GM18861 (cell line): Measurements from ENCODE around the gene PLEKHN1.
"Not testable (repeated sequence)": the region's sequence is repeated elsewhere in the genome, so short reads cannot be mapped to it uniquely, and the experiment has no call there.

Source experiments
- ATAC-seq: cut with Tn5 transposase; IDR thresholded peaks from one replicate; pipeline ENCODE4 v1.9.1; 2021; ENCODE audit not compliant: unreplicated experiment

PLEKHN1 gene

DNA sequence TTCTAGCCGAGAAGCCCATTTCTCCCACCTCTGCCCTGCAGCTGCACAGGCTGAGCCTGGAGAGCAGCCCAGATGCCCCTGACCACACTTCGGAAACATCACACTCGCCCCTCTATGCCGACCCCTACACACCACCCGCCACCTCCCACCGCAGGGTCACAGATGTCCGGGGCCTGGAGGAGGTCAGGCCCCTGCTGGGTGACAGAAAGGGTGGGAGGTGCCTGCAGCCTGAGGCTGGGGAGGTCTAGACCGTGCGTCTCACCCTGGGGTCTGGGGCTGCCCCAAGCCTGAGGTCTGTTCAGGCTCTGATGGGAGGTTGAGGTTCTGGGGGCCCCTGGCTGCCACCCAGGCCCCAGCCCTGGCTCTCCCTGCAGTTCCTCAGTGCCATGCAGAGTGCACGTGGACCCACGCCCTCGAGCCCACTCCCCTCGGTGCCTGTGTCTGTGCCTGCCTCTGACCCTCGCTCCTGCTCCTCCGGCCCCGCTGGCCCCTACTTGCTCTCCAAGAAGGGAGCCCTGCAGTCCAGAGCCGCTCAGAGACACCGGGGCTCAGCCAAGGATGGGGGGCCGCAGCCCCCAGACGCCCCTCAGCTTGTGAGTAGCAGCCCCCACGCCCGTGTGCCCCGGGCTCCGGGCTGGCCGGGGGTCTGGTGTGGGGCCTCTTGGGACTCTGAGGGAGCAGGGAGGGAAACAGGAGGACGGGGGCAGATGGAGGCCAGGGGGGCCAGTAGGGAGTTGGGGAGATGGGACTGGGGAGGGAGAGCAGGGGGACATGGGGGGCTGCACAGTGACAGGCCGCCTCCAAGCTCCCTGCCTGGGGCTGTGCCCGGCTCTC lies 7.4 kb downstream of the PLEKHN1 start:
- ATAC-seq: no peak

DNA sequence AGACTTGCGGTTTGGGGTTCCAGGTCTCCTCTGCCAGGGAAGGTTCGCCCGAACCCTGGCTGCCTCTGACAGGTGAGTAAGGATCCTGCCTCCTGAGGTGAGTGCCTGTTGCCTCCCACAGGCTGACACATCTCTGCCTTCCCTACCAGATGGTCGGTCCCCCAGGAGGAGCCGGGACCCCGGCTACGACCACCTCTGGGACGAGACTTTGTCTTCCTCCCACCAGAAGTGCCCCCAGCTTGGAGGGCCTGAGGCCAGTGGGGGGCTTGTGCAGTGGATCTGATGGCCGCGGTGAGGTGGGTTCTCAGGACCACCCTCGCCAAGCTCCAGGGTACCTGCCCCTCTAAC lies 8.0 kb downstream of the PLEKHN1 start:
- ATAC-seq: no peak

DNA sequence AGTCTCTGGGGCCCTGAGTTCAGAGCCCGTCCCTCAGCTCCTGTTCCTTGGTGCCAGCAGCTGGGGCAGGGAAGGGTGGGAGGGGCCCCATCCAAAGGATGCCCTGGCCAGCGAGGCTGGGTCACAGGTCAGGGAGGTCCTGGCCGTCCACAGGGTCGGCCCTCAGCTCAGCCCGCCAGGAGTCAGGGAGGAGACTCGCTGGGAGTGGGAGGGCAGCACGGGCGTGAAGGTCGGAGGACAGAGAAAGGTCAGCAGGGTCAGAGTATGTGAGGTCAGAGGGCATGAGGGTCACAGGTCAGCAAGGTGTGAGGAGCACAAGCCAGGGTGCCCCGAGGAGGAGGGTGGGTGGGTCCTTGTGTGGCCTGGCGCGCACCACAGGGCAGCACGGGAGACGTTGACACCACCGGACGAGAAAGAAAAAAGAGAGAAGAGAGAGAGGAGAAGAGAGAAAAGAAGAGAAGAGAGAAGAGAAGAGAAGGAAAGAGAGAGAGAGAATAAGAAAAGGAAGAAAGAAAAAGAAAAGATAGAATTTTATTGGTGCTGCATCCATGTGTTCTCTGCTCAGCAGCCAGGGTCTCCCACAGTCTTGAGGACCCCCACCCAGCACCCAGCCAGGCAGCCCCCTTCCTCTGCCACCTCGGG lies 8.5 kb downstream of the PLEKHN1 start:
- no peak for ATAC-seq

DNA sequence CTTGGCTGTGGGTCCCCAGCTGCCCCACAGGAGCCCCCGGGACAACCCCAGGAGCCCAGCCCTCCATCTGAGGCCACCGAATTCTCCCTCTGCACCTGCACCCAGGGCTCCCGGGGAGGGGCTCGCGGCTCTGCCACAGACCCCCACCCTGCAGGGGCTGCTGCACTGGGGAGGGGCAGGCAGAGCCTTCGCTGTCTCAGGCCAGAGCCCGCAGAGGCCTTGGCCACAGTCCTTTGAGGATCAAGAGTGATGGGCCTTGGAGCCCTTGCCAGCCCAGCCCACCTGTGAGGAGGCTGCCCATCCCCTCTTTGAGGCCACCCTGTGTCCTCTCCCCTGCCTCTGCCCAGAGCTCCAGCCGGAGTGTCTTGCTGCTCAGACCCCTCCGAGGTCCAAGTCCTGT lies 9.1 kb downstream of the PLEKHN1 start:
- no peak for ATAC-seq

DNA sequence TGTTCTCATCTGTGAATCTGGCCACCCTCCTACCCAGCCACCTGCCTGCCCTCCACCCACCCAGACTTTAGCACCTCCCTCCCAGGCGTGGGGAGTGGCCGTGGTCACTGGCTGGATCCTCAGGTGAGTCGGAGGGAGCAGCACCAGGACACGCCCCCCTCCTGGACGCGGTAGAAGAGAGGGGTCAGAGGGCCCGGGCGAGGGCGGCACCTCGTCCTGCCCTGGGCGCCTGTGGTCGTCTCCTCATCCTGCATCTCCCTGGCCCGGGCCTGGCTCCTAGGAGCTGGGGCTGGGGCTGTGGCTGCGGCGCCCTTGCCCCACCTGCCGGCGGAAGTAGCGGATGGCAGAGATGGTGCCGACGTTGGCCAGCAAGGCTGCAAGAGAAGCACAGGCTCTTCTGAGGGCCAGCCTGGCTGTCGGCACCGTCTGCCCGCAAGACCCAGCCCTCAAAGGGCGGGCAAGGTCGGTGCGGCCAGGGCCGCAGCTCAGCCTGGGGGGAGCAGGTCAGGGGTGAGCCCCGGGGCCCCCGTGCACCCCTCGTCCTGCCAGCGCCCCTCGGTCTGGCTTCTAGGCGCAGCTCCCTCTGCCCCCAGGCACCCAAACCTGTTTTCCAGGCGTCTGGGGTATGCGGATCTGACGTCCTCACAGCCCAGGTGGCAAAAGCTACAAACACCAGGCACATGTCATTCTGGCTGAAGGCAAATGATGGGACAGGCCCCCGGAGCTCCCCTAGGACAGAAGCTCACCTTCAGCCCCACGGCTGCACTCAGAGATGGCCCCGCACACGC lies 9.8 kb downstream of the PLEKHN1 start:
- no peak for ATAC-seq

DNA sequence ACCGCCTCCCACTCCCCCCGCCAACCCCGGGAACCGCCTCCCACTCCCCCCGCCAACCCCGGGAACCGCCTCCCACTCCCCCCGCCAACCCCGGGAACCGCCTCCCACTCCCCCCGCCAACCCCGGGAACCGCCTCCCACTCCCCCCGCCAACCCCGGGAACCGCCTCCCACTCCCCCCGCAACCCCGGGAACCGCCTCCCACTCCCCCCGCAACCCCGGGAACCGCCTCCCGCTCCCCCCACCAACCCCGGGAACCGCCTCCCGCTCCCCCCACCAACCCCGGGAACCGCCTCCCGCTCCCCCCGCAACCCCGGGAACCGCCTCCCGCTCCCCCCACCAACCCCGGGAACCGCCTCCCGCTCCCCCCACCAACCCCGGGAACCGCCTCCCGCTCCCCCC lies 10.5 kb downstream of the PLEKHN1 start:
- ATAC-seq: not testable (repeated sequence)

DNA sequence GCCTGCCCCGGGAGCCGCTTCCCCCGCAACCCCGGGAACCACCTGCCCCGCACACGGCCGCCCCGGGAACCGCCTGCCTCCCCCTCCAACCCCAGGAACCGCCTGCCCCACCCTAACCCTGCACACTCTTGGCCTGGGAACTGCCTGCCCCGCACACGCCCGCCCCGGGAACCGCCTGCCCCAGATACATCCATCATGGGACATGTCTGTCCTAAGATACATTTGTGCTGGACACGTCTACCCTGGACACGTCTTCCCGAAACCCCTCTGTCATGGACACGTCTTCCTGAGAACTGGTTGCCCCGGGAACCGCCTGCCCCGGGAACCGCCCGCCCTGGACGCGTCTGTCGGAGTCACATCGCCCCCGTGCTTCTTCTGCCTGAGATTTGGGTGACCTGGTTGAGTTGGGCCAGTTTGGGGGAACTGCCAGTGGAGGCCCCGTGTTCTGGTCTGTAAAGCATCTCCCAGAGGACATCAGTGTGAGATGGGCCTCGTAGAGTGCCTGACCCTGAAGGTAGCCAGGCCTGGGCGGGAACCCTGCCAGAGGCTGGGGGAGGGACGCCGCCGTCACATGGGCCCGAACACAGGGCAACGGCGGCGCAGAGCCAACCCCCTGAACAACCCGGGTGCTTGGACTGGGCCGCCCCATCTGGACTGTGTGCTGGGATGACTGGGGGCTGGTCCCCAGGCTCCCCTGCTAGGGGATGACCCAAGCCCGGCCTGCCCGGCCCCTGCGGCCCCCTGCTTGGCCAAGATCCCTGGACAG lies 12.0 kb downstream of the PLEKHN1 start:
- no peak for ATAC-seq

DNA sequence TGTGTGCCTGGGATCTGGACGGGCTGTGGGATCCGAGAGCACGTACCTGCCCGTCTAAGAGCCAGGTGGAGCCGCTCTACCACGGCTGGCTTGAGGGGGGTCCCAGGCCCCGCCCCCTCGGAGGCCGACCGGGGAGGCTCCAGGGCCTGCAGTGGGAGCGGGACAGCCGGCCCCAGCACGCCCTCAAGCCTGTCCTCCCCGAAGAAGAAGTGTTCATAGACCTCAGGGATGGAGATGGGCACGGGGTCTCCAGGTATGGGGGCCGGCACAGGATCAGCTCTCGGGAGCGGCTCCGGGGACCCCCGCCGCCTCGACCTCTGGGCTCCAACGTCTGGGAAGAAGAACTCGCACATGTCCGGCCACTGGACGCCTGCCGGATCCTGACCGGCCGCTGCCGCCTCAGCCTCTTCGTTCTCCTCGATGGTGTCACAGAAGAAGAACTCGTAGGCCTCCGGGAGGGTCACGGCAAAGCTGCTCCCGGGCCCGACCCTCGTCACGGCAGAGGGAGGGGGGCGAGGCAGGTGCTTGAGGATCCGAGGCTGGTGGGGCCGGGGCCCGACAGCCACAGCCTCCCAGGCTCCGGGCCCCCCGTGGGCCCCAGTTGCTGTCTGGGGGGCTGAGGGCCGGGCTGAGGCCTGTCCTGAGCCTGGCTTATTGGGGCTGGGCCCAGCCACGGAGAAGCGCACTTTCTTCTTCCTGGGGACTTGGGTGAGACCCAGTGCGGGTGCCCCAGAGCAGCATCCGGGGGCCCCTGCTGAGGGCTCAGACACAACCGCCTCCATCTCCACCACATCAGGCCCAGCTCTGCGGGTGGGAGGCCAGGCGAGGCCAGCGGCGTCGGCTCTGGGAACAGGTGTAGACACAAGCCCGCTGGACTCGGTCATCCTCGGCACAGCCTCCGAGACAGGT lies 12.8 kb downstream of the PLEKHN1 start:
- ATAC-seq: no peak

DNA sequence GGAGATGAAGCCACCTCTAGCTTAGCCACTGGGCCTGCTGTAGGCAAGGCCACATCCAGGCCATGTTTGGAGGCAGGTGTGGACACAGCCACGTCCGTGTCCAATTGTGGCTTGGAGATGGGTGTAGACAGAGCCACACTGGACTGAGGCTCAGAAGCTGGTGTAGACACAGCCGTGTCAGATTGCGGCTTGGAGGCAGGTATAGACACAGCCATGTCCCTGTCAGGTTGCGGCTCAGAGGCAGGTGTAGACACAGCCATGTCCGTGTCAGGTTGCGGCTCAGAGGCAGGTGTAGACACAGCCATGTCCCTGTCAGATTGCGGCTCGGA lies 13.4 kb downstream of the PLEKHN1 start:
- no peak for ATAC-seq

DNA sequence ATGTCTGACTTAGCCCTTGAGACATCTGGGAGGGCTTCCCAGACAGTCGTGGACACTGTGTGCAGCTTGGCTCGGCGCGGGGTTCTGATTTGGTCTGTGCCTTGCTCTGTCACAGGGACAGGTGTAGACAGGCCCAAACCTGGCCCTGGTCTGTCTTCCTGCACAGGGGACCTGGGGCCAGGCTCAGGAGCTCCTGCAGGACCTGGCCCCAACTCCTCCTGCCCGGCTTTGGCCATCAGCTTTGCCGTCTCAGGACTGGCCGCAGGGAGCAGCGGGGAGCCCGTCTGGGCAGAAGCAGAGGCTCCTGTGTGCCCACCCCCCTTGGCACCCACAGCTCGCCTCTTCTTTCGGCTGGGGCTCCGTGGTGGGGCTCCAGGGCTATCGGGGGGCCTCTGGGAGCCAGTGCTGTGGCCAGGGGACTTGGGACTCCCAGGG lies 13.9 kb downstream of the PLEKHN1 start:
- ATAC-seq: no peak

DNA sequence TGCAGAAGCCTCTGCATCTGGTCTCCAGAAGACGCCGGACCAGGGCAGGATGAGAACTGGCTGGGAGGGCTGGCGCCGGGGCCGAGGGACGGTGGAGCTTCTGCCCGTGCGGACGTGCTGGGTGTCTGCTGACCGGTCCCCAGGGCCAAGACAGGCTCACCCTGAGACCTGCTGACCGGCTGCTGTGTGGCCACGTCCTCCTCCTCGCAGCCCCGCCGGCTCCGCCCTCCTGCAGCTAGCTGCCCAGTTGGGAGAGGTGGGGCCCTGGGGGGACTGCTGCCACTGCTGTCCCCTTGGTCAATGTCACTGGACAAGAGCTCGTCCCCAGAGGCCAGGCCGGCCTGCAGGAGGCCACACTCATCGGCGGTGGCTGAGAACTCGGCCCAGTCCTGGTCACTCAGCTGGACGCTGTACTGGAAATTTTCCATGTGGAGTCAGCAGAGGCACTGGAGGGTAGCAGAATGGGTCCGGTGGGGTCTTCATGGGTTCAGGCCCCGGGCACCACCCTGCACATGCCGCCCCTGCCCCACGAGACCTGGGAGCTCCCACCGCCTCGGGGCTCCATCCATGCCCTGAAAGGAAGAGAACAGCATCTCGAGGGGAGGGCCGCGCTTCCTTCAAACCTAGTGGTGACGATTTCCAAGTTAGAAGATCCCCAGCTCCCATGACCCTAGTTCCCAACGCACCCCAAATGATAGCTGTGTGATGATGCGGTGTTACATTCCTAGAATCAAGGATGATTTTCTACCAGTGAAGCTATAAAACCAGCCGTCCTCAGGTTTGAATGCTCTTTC lies 14.5 kb downstream of the PLEKHN1 start:
- no peak for ATAC-seq

DNA sequence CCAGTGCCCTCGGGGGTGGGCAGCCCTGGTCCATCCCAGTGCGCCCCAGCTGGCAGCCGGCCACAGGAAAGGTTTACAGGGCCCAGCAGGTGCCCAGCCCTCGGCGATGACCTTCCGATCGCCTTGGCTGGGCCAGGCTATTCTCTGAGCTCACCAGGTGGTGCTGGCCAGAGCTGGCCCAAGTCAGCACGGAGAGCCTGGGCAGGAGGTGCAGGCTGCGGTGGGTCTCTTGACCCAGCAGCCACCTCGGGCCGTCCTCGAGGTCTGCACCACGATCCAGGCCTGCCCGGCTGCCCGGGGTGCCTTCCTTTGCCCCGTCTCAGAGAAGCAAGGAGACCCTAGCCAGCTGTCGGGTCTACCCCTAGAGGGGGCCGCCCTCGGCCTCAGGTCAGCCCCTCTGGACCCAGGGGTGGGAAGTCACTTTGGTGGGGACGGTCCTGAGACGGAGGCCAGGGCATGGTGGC lies 15.2 kb downstream of the PLEKHN1 start:
- no peak for ATAC-seq

DNA sequence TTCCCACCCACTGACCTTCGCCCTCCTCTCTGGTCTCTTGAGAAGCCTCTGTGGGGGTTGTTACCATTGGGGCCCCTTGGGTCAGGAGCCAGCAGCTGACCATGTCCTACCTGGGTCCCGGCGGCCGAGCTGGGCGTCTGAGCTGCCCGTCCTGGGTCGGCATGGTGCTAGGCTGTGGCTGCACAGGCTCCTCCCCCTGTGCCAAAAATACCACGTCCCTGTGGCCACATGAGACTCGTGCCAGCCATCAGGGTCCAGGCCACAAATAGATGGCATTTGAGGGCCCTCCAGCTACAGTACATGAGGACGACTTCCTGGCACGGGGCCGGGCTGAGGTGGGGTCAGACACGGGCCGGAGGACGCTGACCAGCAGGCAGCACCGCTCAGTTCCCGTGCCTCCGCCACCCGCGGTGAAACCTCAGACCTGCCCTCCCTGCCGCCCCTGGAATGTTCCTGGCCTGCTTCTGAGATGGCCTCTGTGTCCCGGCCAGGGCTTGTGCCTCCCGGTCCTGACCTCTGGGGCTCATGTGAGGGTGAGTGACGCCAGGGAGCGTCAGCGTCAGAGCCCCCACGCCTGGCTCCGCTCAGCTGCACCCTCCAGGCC lies 15.8 kb downstream of the PLEKHN1 start, which contains the start of gene PERM1:
Gene PERM1 (minus strand): TSS at position 139 of the 604 bp plus-strand sequence. CDS start 1,064 bp downstream, outside the sequence.
- no peak for ATAC-seq

DNA sequence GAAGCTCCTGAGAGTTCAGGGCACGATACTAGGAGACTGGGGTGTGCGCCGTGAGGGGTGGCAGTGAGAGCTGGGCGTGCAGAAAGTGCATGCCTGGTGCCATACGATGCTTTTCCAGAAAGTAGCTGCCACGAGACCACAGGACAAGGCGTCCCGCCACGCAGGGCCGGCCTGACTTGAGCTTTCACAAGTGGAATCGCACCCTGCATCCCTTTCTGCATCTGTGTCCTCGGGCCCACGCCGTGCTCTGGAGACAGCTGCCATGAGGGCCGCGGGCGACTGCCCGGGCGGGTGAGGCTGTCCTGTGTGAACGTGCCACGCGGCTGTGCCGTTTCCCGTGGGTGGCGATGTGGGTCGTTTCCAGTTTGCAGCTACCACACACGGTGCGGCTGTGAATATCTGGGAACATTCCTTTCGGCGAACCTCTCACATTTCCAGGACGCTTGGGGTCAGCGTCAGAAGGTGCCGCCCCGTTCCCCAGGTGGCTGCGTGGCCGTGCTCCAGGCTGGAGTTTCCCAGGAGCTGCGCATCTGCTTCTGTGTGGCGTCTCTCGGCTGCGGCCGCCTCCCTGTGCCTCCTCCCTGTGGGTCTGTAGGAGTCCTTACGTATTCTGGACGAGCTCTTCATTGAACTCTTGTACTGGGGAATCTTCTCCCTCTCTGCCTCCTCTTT lies 16.6 kb downstream of the PLEKHN1 start:
- ATAC-seq: no peak

DNA sequence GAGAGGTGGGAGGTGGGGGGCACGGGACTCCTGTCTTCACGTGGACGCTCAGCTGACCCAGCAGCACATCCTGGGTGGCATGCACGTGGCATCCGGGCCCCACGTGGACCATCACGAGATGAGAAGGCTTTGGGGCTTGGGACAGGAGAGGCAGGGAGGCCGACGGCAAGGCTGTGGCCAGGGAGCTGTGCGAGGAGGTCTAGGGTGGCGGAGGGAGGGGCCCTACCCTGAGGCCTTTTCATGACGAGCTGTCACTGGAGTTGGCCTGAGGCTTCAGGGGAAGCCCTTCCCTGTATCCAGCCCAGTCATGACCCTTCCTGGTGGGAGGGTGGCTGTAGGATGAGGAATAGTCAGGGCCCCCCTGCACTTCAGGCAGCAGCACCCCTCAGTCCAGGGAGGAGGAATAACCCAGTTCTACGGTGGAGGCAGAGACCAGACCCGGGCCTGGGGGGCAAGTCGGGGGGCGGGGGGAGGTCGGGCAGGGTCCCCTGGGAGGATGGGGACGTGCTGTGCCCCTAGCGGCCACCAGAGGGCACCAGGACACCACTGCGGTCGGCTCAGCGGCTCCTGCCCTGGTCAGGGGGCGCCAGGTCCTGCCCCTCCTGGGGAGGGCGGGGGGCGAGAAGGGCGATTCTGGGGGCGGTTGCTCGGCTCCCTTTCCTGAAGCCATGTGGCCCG lies 17.7 kb downstream of the PLEKHN1 start:
- ATAC-seq: no peak

DNA sequence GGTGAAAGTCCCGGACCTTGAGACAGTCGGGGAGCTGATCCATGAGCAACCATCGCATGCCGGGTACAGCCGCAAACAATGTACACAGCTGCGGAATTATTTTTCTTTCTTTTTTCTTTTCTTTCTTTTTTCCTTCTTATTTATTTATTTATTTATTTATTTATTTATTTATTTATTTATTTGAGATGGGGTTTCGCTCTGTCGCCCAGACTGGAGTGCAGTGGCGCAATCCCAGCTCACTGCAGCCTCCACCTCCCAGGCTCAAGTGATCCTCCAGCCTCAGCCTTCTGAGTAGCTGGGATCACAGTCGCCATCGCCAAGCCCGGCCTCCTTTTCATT lies 18.2 kb downstream of the PLEKHN1 start:
- ATAC-seq: no peak

DNA sequence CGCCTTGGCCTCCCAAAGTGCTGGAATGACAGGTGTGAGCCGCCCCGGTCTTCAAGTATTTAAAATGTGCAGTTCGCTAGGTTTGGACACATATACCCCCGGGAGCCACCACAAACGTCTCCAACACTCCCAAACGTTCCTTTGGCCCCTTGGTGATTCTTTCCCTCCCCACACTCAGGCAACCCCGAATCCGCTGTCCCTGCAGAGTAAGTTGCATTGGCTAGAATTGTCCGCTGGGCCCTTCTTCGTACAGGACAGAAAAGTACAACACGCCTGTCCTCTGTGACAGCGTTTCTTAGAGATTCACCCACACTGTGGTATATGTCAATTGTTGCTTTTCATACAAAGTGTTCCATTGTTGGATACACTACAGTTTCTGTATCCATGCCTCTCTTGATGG lies 18.8 kb downstream of the PLEKHN1 start:
- ATAC-seq: no peak

DNA sequence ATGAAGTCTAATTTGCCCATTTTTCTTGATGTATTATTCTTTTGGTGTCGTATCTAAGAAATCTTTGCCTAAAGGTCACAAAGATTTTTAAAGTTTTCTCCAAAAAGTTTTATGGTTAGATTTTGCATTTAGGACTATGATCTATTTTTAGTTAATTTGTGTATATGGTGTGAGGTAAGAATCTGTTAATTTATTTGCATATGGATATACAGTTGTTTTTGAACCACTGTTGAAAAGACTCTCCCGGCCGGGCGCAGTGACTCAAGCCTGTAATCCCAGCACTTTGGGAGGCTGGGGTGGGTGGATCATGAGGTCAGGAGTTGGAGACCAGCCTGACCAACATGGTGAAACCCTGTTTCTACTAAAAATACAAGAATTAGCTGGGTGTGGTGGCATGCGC lies 21.8 kb downstream of the PLEKHN1 start:
- not testable (repeated sequence) for ATAC-seq
